Mucosa of rectum (tissue), 2 donors: ENCODE results near the gene SLC34A1.

Experiments used
- H3K27ac ChIP-seq, 2 donors: one replicate each; pipeline ENCODE4 v1.7.0; 2013; ENCODE audit warnings: inconsistent platforms in 2 of 2, low read depth in 2 of 2, low read length in 2 of 2
- H3K27me3 ChIP-seq, 2 donors: one replicate each; pipeline ENCODE4 v1.7.0; 2013; ENCODE audit warnings: low read length in 2 of 2; ENCODE audit not compliant: control insufficient read depth in 2 of 2, insufficient read depth in 2 of 2
- H3K36me3 ChIP-seq, 2 donors: one replicate each; pipeline ENCODE4 v1.7.0; 2013; ENCODE audit warnings: low read length in 2 of 2; ENCODE audit not compliant: control insufficient read depth in 2 of 2, insufficient read depth in 2 of 2
- H3K4me1 ChIP-seq, 2 donors: one replicate each; pipeline ENCODE4 v1.7.0; 2013; ENCODE audit warnings: low read length in 2 of 2, mild to moderate bottlenecking in 1 of 2; ENCODE audit not compliant: control insufficient read depth in 2 of 2, insufficient read depth in 2 of 2
- H3K4me3 ChIP-seq, 2 donors: one replicate each; pipeline ENCODE4 v1.7.0; 2013; ENCODE audit warnings: low read length in 2 of 2
- H3K9ac ChIP-seq, 2 donors: one replicate each; pipeline ENCODE4 v1.7.0; 2013; ENCODE audit warnings: low read length in 2 of 2, low read depth in 1 of 2, mild to moderate bottlenecking in 1 of 2
- H3K9me3 ChIP-seq, 2 donors: one replicate each; pipeline ENCODE4 v1.7.0; 2013; ENCODE audit warnings: low read length in 2 of 2; ENCODE audit not compliant: control insufficient read depth in 2 of 2
- donor health status: healthy.
- donor health status: Normal muscosa, but diverticular disease.

SLC34A1 gene

DNA sequence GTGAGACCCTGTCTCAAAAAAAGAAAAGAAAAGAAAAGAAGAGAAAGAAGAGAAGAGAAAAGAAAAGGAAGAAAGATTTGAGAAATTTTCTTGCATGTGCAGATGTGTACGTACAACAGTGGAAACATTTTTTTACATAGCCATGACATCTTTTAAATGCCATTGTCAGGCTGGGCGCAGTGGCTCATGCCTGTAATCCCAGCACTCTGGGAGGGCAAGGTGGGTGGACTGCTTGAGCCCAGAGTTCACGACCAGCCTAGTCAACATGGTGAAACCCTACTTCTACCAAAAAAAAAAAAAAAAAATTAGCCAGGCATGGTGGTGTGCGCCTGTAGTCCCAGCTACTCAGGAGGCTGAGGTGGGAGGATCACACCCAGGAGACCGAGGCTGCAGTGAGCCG is 39.3 kb upstream of the SLC34A1 start:
- Histone ChIP-seq H3K9me3 (no peaks in the 10 kb centered on the region), H3K27me3 (no peaks in the 10 kb centered on the region)

DNA sequence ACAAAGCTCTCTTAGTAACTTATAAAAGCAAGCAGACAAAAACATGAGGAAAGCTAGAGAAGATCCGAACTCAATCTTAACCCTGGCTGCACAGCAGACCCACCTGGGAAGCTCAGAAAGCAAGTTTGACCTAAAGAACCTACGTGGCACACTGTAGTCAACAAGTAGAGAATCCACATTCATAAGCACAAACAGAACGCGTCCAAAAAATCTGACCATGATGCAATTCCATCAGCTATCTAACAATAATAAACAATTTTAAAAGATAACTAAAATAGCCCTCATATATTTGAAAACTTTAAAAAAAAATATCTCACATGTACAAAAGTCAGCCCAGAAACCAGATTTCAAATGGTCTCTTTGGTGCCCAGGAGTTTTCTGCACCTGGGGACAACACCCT is 37.4 kb upstream of the SLC34A1 start:
- Histone ChIP-seq H3K36me3 (peaks cover 15 to 35% of the 10 kb centered on the region in 2 donors), H3K9me3 (no peaks in the 10 kb centered on the region), H3K27me3 (no peaks in the 10 kb centered on the region), H3K27ac (no peak overlapping the region), H3K4me3 (no peak overlapping the region), H3K4me1 (peaks cover 13 to 19% of the 10 kb centered on the region in 2 donors), H3K9ac (no peak overlapping the region)

More for the DNA sequence above, 39.3 kb upstream of the SLC34A1 start:
- no peak overlapping the region for H3K4me3 ChIP-seq
- H3K27ac ChIP-seq: no peak overlapping the region
- peaks cover 20 to 39% of the 10 kb centered on the region in 2 donors for H3K36me3 ChIP-seq
- H3K4me1 ChIP-seq: peaks cover 0 to 7% of the 10 kb centered on the region in 2 donors
- H3K9ac ChIP-seq: no peak overlapping the region

DNA sequence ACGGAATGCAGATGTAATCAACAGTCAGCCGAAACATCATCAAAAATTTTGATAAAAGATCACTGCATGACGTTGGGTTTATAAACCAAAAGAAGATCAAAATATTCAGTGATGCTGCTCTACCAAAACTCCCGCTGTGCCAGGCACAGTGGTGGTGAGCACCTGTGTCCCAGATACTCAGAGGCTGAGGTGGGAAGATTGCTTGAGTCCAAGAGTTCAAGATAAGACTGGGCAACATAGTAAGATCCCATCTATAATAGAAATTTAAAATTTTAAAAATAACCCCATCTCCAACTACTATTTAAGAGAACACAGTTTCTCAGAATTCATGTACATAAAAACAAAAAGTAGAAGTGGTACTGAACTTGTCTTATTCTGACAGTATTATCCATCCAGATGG is 36.5 kb upstream of the SLC34A1 start:
- no peak overlapping the region for H3K4me3 ChIP-seq
- H3K9ac ChIP-seq: no peak overlapping the region
- H3K27me3 ChIP-seq: peaks cover 0 to 2% of the 10 kb centered on the region in 2 donors
- H3K36me3 ChIP-seq: peaks cover 15 to 29% of the 10 kb centered on the region in 2 donors
- H3K9me3 ChIP-seq: no peaks in the 10 kb centered on the region
- peaks cover 13 to 21% of the 10 kb centered on the region in 2 donors for H3K4me1 ChIP-seq
- H3K27ac ChIP-seq: no peak overlapping the region

DNA sequence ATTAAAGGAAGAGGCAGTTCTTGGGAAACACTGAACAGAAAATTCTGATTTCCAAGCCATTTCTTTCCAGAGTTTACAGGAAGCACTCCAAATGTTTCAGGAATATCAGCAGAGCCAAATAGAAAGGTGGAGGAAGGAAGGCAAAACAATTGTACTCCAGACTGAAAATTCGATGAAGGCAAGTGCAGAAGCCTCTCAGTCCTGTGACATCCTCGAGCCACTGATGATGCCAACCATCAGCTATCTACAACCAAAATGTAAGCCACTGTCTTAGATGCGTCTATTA is 34.9 kb upstream of the SLC34A1 start:
- Histone ChIP-seq H3K27me3 (peaks cover 0 to 2% of the 10 kb centered on the region in 2 donors), H3K36me3 (peaks cover 11 to 23% of the 10 kb centered on the region in 2 donors), H3K4me3 (no peak overlapping the region), H3K9me3 (no peaks in the 10 kb centered on the region), H3K9ac (no peak overlapping the region), H3K4me1 (peaks cover 13 to 21% of the 10 kb centered on the region in 2 donors), H3K27ac (no peak overlapping the region)

DNA sequence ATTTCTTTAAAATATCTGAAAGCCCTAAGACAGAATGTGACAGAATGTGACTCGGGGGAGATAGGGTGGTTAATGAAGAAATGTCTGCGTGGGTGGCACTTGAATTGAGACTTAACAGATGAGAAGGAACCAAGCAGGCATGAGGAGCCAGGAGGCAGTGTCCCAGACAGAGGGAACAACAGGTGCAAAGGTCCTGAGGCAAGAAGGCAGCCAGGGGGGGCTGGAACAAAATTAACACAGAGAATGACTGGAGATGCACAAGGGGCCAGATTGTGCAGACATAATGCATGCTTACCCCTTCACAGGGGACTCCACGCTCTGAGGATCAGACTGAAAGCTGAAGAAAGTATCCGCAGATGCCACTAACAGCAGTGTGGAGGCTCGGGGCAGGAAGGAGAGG is 34.5 kb upstream of the SLC34A1 start:
- Histone ChIP-seq H3K9ac (no peak overlapping the region), H3K4me1 (peaks cover 13 to 21% of the 10 kb centered on the region in 2 donors), H3K9me3 (no peaks in the 10 kb centered on the region), H3K4me3 (peak overlapping the region in 1 of 2 donors; percentile 99), H3K36me3 (peaks cover 11 to 23% of the 10 kb centered on the region in 2 donors), H3K27me3 (peaks cover 0 to 2% of the 10 kb centered on the region in 2 donors), H3K27ac (no peak overlapping the region)

DNA sequence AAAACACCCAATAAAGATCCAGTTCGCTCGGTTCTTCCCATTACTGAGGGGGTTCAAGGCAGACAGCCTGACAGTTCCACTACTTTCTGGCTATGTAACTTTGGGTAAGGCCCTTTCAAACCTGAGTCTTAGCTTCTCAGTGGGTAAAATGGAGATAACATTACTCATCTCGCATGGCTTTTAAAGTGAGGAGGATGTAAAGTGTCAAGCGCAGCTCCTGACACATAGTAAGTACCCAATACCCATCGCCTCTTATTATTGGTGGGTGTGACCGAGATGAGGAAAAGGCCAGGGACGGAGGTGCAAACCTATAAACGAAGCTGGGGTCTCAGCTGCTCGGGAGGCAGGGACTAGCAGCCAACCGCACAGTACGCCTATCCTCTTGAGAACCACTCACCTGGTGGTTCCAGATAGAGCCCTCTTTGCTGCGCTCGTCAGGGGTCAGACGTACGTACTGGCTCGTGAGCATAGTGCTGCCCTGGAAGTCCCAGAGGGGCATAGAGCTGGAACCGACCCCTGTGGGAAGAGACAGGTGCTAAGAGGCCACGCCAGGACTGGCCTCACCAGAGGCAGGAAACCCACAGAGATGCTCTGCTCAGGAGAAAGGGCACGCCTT is 33.4 kb upstream of the SLC34A1 start:
- peak overlapping the region; percentile 85 to 99 for H3K4me3 ChIP-seq
- peak overlapping the region; percentile 96 to 97 for H3K27ac ChIP-seq
- no peaks in the 10 kb centered on the region for H3K9me3 ChIP-seq
- H3K36me3 ChIP-seq: peaks cover 11 to 23% of the 10 kb centered on the region in 2 donors
- H3K9ac ChIP-seq: peak overlapping the region; percentile 95
- H3K27me3 ChIP-seq: peaks cover 0 to 2% of the 10 kb centered on the region in 2 donors
- peaks cover 13 to 25% of the 10 kb centered on the region in 2 donors for H3K4me1 ChIP-seq

DNA sequence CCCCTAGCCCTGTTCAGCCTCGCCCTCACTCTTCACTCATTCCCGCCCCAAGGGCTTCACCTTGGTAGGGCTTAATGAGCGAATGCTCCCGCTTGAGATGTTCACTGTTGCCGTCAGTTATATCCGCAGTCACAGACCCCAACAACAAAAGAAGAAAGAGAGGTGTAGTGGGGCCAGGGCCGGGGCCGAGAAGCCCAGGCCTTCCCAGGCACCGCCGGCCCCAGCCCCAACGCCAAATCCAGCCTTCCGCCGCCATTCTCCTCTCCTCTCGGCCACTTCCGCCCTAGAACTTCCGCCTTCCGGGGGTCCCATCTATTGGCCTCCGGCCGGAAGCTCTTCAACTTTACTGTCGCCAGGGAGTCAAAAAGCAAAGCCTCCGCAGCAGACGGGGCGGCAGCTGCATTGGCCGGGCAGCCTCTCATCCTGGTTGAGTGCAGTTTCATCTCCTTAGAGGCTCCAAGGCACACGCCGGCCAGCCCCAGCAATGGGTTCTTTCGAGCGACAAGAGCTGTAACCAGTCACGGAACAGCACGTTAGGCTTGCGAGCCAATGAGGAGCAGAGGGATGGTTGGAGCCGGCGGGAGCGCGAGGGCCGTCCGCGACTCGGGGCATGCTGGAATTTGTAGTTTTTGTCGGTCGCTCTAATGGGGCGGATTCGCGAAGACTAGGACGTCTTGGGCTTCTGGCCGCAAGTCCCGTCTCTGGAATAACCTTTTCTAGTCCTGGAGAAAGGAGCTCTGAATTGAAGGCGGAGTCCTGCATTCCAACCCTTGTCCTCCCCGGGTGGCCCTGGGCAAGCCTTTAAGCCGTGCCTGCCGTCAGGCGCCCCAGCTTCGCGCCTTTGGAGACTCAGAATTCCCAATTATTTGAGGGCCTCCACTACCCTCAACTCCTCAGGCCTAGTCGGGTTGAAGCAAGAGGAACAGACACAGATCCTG is 32.6 kb upstream of the SLC34A1 start, which contains the start of gene LMAN2:
LMAN2 (minus strand) TSS at position 277 of the 938 bp plus-strand sequence; CDS start at position 256, 21 bp downstream.
- Histone ChIP-seq H3K27me3 (peaks cover 0 to 2% of the 10 kb centered on the region in 2 donors), H3K27ac (peak within 1 kb of the TSS; percentile 96 to 97), H3K9me3 (no peaks in the 10 kb centered on the region), H3K4me3 (peak within 1 kb of the TSS; percentile 85 to 99), H3K9ac (peak within 1 kb of the TSS; percentile 95), H3K36me3 (peaks cover 11 to 20% of the 10 kb centered on the region in 2 donors), H3K4me1 (peaks cover 13 to 25% of the 10 kb centered on the region in 2 donors)

DNA sequence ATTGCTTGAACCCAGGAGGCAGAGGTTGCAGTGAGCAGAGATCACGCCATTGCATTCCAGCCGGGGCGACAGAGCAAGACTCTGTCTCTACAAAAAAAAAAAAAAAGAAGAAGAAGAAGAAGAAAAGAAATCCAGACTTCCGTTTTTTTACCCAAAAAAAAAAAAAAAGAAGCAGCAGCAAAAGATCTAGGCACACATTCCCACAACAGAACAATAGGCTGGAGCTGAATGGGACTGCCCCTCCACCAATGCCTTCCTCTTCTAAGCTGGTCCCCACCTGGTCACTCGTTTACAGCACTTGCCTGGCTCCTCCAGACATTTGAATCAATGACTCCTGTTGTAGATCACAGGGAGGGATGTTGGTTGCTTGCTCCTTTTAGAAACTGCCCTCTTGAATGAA is 31.1 kb upstream of the SLC34A1 start:
- H3K4me3 ChIP-seq: no peak overlapping the region
- H3K9ac ChIP-seq: no peak overlapping the region
- H3K27me3 ChIP-seq: peaks cover 0 to 2% of the 10 kb centered on the region in 2 donors
- no peak overlapping the region for H3K27ac ChIP-seq
- peaks cover 23 to 36% of the 10 kb centered on the region in 2 donors for H3K4me1 ChIP-seq
- H3K9me3 ChIP-seq: no peaks in the 10 kb centered on the region
- peaks cover 5 to 12% of the 10 kb centered on the region in 2 donors for H3K36me3 ChIP-seq

DNA sequence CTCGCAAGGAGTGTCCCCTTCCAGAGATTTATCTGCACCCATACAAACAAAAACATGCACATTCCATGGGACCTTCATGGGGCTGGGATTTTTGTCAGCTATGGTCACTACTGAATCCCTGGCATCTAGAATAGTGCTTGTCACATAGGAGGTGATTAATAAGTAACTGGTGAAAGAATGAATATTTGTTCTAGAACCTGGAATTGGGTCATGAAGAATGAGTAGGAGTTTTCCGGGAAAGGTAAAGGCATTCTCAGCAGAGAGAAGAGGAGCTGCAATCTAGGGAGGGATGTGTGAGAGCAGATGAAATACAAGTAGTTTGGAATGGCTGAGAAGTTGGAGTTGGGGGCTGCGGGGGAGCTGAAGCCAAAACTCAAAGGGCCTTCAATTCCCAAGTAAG is 30.0 kb upstream of the SLC34A1 start:
- Histone ChIP-seq H3K36me3 (peaks cover 3 to 9% of the 10 kb centered on the region in 2 donors), H3K9ac (no peak overlapping the region), H3K9me3 (no peaks in the 10 kb centered on the region), H3K27me3 (peaks cover 0 to 2% of the 10 kb centered on the region in 2 donors), H3K27ac (no peak overlapping the region), H3K4me3 (no peak overlapping the region), H3K4me1 (peaks cover 29 to 48% of the 10 kb centered on the region in 2 donors)

DNA sequence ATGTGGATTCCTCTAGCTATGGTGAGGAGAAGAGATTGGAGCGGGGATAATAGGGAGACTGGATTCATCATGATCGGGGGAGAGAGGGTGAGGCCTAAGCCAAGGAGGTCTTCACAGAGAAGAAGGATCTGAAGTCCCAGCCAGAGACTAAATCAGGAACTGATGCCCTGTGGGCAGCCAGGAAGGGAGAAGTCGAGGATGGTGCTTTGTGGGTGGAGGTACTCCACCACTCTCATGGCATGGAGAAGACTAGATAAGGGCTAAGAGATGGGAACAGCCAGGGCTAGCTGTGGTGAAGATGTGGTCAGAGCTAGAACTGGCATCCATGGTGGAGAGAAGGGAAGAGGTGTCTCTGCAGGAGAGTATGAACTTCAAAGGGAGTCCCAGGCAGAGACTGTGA is 29.5 kb upstream of the SLC34A1 start:
- no peak overlapping the region for H3K27ac ChIP-seq
- H3K9ac ChIP-seq: no peak overlapping the region
- no peak overlapping the region for H3K4me3 ChIP-seq
- H3K36me3 ChIP-seq: peaks cover 0 to 5% of the 10 kb centered on the region in 2 donors
- peaks cover 29 to 48% of the 10 kb centered on the region in 2 donors for H3K4me1 ChIP-seq
- peaks cover 0 to 2% of the 10 kb centered on the region in 2 donors for H3K27me3 ChIP-seq
- H3K9me3 ChIP-seq: no peaks in the 10 kb centered on the region
